HepG2 (cell line): ENCODE data around the gene GRIN3B. TPM values are rescaled to one million over a fixed set of nuclear protein-coding genes. Genes with fewer than 3 reads are reported as not detected.
A peak's percentile ranks its signal among the peaks of the same experiment; 100 is the strongest.

Experiments
- ATF4 ChIP-seq, 2 experiments: fragments of 450-650 bp in 1 of 2; sonication (generic) in 1 of 2; formaldehyde crosslinking; IDR thresholded peaks; 2 replicates each; pipeline versions ENCODE4 v1.5.0 to v1.8.0; 2020 to 2022; ENCODE audit warnings: mild to moderate bottlenecking in 1 of 2, missing genetic modification reagents in 1 of 2
- GABPB1 ChIP-seq: IDR thresholded peaks from 2 replicates; pipeline ENCODE4 v1.6.1; 2016; ENCODE audit warnings: mild to moderate bottlenecking, missing genetic modification reagents, moderate library complexity, missing compliant biosample characterization
- HOXA3 ChIP-seq: sonication (generic); formaldehyde crosslinking; IDR thresholded peaks from 2 replicates; pipeline ENCODE4 v1.5.0; 2020; ENCODE audit warnings: missing genetic modification reagents
- KDM6A ChIP-seq: IDR thresholded peaks from 2 replicates; pipeline ENCODE4 v1.6.1; 2016; ENCODE audit warnings: low read depth
- RXRA ChIP-seq: sonication (generic); formaldehyde crosslinking; IDR thresholded peaks from 2 replicates; pipeline ENCODE4 v1.5.1; 2020; ENCODE audit warnings: missing genetic modification reagents
- YEATS4 ChIP-seq: sonication (generic); formaldehyde crosslinking; IDR thresholded peaks from 2 replicates; pipeline ENCODE4 v1.4.0; 2020; ENCODE audit warnings: missing genetic modification reagents, borderline replicate concordance
- ZBTB38 ChIP-seq: sonication (generic); formaldehyde crosslinking; IDR thresholded peaks from 2 replicates; pipeline ENCODE4 v1.5.1; 2020; ENCODE audit warnings: mild to moderate bottlenecking, missing genetic modification reagents
- ZFX ChIP-seq: sonication (generic); formaldehyde crosslinking; IDR thresholded peaks from 2 replicates; pipeline ENCODE4 v1.4.0; 2020; ENCODE audit warnings: mild to moderate bottlenecking, low read depth, missing genetic modification reagents, moderate library complexity
- ZHX2 ChIP-seq, 2 experiments: sonication (generic) in 1 of 2; formaldehyde crosslinking in 1 of 2; IDR thresholded peaks; 2 replicates each; pipeline versions ENCODE4 v1.6.1 to v1.9.0; 2014 to 2022; ENCODE audit warnings: antibody characterized with exemption in 1 of 2, borderline replicate concordance in 1 of 2, inconsistent platforms in 1 of 2, low read depth in 1 of 2, missing genetic modification reagents in 1 of 2
- ZNF367 ChIP-seq: sonication (generic); formaldehyde crosslinking; IDR thresholded peaks from 2 replicates; pipeline ENCODE4 v1.4.0; 2020; ENCODE audit warnings: missing genetic modification reagents, borderline replicate concordance
- ZNF580 ChIP-seq: IDR thresholded peaks from 2 replicates; pipeline ENCODE4 v1.6.1; 2016; ENCODE audit warnings: low read depth, borderline replicate concordance
- ZNF629 ChIP-seq: sonication (generic); formaldehyde crosslinking; conservative IDR thresholded peaks from 2 replicates; pipeline ENCODE4 v1.5.0; 2020; ENCODE audit warnings: missing genetic modification reagents
- ZNF740 ChIP-seq: sonication (generic); formaldehyde crosslinking; IDR thresholded peaks from 2 replicates; pipeline ENCODE4 v1.4.0; 2020; ENCODE audit warnings: missing genetic modification reagents
- polyA plus RNA-seq, 8 experiments: library from polyadenylated mRNA; depleted of rRNA in 3 of 8; stranded (reverse) in 7 of 8; unstranded in 1 of 8; fragments of >200 nt; fragmentation: Illumina TruSeq in 4 of 8; extraction: Trizol in 4 of 8; gene quantifications; 2 replicates each; pipeline versions ENCODE4 v1.2.1 to v1.2.3, GENCODE V29; 2011 to 2016; ENCODE audit warnings: low read depth in 4 of 8, missing spikeins in 1 of 8, mixed read lengths in 1 of 8; ENCODE audit not compliant: insufficient read depth in 1 of 8
- total RNA-seq, 5 experiments: library from RNA; depleted of rRNA; stranded (reverse); fragments of >200 nt; fragmentation: Illumina TruSeq; extraction: Trizol; gene quantifications; 2 replicates each; pipeline ENCODE4 v1.2.3, GENCODE V29; 2016; ENCODE audit warnings: low read depth in 1 of 5
- TF ChIP-seq, protein P1 (sequence below): sonication (generic); formaldehyde crosslinking; IDR thresholded peaks from 2 replicates; pipeline ENCODE4 v1.4.0; 2020; ENCODE audit warnings: missing genetic modification reagents

The GRIN3B gene
- total and polyA plus RNA-seq, 2 of the 13 experiments (the other 11 are each of a cell fraction or from before 2014, with no cell fraction given): 0.07 to 0.20 TPM

- TF ChIP-seq ZHX2 (IDR thresholded peaks at IDR 0.05; ENCODE audit: low read depth): peak; percentile 41; the same call in 1 of the 2 replicates
- TF ChIP-seq ZHX2 (CRISPR knock-in tag; IDR thresholded peaks at IDR 0.05; ENCODE audit: borderline replicate concordance): no peak
- TF ChIP-seq ZNF580 (CRISPR knock-in tag): no peak
- TF ChIP-seq ZNF740 (CRISPR knock-in tag): 0 out of 2 replicates have a peak, but pooled peaks have one; percentile 8
- peak; percentile 73 for TF ChIP-seq HOXA3 (CRISPR knock-in tag)
- TF ChIP-seq ZBTB38 (CRISPR knock-in tag): peak; percentile 76
- no peak for TF ChIP-seq ZNF367
- TF ChIP-seq YEATS4 (CRISPR knock-in tag): peak; percentile 10; the same call in 1 of the 2 replicates
- TF ChIP-seq ZFX: 0 out of 2 replicates have a peak, but pooled peaks have one; percentile 6
- 0 out of 2 replicates have a peak, but pooled peaks have one; percentile 19 for TF ChIP-seq GABPB1 (CRISPR knock-in tag)
- TF ChIP-seq, protein P1, sequence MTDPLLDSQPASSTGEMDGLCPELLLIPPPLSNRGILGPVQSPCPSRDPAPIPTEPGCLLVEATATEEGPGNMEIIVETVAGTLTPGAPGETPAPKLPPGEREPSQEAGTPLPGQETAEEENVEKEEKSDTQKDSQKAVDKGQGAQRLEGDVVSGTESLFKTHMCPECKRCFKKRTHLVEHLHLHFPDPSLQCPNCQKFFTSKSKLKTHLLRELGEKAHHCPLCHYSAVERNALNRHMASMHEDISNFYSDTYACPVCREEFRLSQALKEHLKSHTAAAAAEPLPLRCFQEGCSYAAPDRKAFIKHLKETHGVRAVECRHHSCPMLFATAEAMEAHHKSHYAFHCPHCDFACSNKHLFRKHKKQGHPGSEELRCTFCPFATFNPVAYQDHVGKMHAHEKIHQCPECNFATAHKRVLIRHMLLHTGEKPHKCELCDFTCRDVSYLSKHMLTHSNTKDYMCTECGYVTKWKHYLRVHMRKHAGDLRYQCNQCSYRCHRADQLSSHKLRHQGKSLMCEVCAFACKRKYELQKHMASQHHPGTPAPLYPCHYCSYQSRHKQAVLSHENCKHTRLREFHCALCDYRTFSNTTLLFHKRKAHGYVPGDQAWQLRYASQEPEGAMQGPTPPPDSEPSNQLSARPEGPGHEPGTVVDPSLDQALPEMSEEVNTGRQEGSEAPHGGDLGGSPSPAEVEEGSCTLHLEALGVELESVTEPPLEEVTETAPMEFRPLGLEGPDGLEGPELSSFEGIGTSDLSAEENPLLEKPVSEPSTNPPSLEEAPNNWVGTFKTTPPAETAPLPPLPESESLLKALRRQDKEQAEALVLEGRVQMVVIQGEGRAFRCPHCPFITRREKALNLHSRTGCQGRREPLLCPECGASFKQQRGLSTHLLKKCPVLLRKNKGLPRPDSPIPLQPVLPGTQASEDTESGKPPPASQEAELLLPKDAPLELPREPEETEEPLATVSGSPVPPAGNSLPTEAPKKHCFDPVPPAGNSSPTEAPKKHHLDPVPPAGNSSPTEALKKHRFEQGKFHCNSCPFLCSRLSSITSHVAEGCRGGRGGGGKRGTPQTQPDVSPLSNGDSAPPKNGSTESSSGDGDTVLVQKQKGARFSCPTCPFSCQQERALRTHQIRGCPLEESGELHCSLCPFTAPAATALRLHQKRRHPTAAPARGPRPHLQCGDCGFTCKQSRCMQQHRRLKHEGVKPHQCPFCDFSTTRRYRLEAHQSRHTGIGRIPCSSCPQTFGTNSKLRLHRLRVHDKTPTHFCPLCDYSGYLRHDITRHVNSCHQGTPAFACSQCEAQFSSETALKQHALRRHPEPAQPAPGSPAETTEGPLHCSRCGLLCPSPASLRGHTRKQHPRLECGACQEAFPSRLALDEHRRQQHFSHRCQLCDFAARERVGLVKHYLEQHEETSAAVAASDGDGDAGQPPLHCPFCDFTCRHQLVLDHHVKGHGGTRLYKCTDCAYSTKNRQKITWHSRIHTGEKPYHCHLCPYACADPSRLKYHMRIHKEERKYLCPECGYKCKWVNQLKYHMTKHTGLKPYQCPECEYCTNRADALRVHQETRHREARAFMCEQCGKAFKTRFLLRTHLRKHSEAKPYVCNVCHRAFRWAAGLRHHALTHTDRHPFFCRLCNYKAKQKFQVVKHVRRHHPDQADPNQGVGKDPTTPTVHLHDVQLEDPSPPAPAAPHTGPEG (CRISPR knock-in tag): no peak
- TF ChIP-seq RXRA (CRISPR knock-in tag): peak; percentile 19; the same call in 1 of the 2 replicates
- TF ChIP-seq ATF4 (CRISPR knock-in tag; IDR thresholded peaks at IDR 0.05): no peak
- TF ChIP-seq ZNF629: peak; percentile 97
- TF ChIP-seq KDM6A (CRISPR knock-in tag): no peak
Observed at GRCh38 chr19:1046836-1047695, 46.8 kb downstream of the GRIN3B start (continued).
